Suppressor macrophage (primary cell): Measurements from ENCODE around the gene CALML5.

Experiments used
- DNase-seq, 4 experiments: peaks; one replicate each; pipeline ENCODE4 v3.0.0-alpha.2; 2020 to 2022

The CALML5 gene

GRCh38 chr10:5515948-5516761 is 16.8 kb upstream of the CALML5 start:
- no peak for DNase-seq

- DNase-seq = no peak
These were observed 15.0 kb upstream of the CALML5 start for GRCh38 chr10:5514226-5514850.

- DNase-seq = no peak
These were observed 13.7 kb upstream of the CALML5 start for GRCh38 chr10:5512881-5513612.

DNA sequence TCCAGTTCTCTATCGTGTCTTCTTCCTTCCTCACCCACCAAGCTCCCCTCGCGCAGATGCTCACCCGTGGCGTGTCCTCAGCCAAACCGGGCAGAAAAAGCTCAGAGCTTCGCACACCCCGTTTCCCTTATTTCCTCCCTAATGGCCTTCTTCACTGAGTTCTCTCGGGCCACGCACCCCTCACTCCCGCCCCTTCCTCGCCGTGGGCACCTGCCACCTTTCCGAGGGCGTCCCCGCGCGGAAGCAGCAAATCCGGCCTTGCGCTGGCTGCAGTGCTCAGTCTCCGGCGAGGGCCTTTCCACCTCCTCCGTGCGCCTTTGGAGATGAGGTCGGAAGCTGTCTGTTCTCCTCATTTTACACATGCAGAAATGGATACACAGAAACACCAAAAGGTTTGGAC is 13.0 kb upstream of the CALML5 start:
- no peak for DNase-seq

DNA sequence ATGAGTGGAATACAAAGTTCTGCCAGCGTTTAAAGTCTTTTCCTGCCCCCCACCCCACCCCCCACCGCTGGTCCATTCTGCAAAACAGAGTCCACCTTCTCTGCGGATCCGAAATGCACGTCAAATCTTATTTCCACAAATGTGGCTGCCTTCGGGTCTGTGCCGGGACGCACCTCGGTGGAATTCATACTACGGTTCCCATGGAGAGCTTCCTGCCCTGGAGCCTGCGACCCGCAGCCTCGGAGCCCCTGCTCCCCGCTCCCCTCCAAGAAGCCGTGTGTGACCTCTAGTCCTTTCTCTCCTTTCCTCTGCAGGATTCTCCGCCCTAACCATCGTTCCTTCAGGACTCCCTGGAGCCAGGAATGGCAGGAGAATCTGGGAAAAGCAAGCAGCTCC is 12.5 kb upstream of the CALML5 start:
- no peak for DNase-seq

DNA sequence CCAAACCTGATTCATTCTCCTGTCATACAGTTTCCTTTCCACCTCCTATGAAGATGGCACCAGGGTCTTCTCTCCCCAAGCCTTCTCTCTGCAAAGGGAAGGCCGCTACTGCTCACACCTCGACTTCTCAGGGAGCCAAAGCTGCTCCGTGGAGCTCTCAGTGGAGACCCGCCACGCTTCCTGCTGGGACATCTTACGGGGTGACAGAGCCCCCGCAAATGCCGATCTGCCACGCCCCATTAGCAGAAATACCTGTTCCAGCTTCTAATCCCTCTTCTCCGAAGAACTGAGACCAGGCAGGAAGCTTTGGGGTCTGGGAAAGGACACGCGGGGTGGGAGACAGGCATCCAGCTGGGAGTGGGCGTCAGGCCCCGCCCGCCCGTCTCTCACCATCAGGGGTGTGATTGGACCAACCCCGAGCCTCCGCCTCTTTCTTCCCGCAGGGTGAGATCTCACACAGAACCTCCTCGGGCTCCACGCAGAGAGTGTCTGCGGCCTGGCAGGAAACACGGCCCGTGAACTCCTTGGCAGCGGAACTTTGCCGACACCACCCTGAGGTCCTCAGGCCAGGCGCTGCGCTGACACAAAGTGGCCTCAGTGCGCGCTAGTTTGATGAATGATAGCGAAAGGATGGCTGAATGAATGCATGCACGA is 12.0 kb upstream of the CALML5 start:
- DNase-seq = no peak

- no peak for DNase-seq
These were observed 11.1 kb upstream of the CALML5 start for GRCh38 chr10:5510281-5511072.

DNA sequence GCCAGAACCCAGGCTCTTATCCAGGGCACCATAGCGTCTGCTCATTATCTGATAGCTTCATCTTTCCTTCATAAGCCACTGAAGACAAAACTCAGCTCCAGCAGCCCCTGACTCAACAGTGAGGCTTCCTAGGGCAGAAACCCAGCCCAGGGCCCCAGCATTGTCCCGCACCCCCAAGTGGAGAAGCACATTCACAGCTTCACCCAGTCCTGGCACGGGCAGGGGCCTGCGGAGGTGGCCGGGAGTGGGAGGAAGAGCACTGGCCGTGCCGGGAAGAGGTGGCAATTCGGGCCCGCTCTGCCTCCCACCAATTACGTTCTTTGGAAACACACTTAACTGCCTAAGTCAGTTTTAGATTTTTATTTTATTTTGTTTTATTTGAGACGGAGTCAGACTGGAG is 10.3 kb upstream of the CALML5 start:
- DNase-seq = no peak

DNA sequence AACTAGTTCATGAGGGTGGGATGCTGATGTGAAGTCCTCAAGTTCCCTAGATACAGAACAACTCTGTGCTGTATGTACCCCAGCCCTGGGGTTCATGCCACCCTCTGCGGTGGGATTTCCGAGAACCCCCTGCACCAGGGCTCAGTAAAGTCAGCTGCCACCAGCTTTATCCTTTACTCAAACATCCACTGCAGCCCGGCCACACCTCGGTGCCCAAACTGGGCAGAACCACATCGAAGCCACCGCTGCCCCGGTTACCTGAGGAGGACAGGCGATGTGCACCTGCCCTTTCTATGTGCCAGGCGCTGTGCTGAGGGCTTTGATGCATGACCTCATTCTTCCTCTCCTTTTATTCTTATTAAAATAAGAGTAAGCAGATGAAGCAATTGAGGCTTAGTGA is 9.9 kb upstream of the CALML5 start:
- DNase-seq = no peak

- no peak for DNase-seq
These were observed 9.4 kb upstream of the CALML5 start for GRCh38 chr10:5508786-5509185.

- DNase-seq = no peak
These were observed 8.8 kb upstream of the CALML5 start for GRCh38 chr10:5508161-5508604.

GRCh38 chr10:5507649-5508131 is 8.3 kb upstream of the CALML5 start:
- DNase-seq = no peak

DNA sequence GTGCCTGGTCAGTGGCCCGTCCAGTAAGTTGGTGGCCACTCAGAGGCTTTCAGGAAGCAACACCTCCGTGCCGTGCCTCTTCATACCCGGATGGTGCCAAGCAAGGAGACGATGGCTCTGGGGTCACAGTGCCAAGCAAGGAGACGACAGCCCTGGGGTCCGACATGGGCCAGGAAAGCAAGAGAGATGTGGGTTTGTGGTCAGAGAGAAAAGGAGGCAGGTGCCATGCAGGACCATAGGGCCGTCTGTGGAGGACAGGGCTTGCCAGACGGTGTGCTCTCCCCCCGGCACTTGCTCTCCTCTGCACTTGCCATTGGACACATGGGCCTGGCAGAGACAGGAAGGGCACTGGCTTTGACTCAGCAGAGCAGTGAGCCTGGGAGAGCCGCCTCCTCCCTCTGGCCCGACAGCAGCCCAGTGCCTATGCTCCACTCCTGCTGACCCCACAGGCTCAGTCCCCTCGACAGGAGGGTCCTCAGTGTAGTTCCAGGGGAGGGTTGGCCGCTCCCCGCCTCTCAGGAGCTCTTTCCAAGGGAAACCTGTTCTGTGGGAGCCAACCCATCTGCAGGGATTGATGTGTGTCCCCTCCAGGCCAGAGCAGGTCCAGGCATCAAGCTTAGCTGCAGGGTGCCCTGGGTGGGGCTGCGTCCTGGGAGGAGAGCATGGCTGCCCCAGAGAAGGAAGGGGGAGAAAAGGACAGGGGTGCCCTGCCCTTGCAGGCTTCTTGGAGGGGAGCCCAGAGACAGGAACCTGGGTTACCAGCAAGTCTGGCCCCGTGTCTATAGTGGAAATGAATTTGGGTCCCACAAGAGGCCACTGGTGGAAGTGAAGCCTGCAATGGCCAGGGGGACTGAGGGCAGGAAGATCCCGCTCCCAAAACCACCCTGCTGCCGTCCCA is 7.6 kb upstream of the CALML5 start:
- no peak for DNase-seq

DNA sequence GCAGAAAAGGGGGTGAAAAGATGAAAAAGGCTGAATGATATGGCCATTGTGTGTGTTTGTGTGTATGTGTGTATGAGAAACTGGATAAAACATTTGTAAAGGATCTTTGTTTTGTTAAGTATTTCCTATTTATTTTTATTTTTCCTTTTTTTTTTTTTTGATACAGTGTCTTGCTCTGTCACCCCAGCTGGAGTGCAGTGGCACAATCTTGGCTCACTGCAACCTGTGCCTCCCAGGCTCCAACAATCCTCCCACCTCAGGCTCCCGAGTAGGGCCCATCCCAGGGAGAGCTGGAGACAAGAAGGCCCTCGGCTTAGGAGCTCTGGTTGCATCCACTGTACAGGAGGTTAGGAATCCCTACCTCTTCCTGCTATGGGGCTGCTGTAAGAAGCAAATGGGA is 6.9 kb upstream of the CALML5 start:
- DNase-seq = no peak

DNA sequence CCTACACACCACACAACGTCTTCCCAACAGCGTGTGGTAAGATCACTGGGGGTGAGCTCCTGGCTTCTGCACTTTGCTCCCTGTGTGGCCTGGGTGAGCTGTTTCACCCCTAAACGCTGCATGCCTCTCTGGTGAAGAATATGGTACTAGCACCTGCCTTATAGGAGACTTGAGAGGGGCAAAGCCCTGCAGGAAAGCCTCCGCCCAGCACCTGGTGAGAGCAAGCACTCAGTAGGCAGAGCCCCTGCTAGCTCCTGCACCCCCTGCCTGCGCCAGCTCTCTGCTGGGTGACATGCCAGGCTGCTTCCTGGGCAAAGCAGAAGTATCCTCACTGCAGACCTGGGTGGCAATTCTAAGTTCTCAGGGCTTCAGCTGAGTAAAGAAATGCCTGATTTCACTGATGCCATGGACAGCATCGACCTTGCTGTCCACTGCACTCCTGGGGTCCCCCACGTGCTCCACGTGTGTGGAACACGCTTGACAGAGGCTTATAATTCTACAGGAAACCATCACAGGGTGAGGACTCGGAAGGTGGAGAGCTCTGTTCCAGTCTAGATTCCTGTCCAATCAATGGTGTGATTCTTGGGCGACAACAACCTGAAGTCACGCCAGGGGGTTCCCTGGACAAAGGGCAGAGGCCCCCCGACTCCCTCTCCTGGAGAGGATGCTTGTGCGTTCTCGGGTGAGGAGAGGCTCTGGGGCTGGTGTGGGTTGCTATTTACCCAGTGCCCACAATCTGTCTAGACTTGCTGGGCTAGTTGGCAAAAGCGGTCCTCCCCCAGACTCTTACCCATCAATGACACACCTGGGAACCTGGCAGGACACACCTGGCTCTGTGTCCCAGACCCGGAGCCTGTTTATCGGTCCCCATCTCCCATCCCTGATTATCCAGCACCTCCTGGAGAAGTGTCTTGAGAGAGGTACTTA is 5.0 kb upstream of the CALML5 start:
- no peak for DNase-seq

DNA sequence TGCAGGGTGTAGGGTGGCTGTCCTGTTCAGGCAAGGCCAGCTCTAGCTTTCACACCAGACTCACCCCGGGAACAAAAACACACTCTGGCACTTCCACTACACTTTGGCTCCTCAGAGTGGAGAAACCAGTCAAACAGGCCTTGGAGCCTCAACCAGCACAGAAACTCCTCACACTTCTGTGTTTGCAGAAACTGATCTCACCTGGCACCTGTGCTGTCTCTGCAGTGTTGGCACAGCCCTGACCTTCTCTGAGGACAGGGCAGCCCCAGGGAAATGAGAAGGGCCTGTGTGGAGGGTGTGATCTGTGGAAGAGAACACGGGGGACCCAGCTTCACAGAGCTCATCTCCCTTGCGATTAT is 4.1 kb upstream of the CALML5 start:
- no peak for DNase-seq

DNA sequence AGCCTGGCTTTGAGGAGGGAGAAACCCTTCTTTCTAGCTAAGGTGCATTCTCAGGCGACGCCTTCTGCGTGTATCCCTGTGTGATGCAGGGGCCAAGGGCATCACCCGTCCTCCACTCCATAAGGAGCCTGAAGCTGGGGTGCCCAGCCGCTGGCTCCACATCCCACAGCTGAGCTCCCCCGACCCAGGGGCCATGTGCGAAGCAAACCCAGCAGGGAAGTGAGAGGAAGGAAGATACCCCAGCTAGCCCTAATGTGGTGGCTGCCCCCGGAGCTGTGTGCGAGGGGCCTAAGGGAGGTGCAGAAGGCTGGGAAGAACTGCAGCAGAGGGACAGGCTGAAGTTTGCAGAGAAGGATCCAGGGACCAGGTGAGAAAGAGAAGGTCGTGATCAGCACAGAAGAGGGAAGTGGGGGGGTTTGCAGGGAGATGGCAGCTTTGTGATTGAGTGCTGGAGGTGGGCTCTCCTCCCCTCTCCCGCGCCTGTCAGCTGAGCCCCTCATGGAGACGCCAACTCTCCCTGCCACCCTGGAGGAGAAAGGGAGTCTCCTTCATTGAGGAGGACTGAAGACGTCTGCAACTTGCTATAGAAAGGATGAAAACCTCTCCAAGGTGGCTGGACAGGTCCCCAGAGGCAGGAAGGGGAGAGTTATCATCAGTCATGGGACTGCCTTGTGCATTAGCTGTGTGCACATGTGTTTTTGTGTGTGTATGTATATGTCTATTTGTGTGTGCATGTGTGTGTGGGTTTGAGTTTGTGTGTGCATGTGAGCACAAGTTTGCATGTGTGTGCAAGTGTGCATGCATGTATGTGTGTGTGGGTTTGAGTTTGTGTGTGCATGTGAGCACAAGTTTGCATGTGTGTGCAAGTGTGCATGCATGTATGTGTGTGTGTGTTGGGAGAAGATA is 3.5 kb upstream of the CALML5 start:
- no peak for DNase-seq

DNA sequence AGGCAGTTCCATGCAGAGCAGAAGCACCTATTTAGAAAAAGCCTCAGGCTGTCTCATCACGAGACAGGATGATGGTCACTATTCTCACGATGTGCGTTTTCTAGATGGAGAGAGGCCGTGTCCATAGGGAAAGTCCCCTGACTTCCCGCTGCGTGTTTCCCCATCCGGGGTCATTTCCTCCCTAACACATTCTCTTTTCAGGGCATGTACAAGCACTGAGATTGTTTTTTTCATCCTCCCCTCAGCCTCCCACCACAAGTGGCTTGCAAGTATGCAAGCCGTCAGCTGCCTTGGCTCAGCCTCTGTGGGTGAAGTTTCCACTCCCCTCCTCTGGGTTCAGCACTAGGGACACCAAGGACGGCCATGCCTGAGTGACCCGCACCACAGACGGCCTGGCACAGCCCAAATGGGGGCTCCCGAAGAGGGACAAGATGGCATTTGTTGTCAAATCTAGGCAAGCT is 2.7 kb upstream of the CALML5 start:
- no peak for DNase-seq

GRCh38 chr10:5500910-5501309 is 1.5 kb upstream of the CALML5 start:
- no peak for DNase-seq
